GM12864 (cell line): ENCODE results near the gene TNFRSF11A.

ENCODE experiments used
- DNase-seq: peaks from one replicate; pipeline ENCODE4 v3.0.0-alpha.2; 2011; ENCODE audit warnings: low read depth
- H3K4me3 ChIP-seq: 2 replicates; pipeline ENCODE4 v1.5.1; 2011; ENCODE audit warnings: mild to moderate bottlenecking, low read depth, low read length, control low read depth
- TF ChIP-seq, protein P1 (sequence below): IDR thresholded peaks from 2 replicates; pipeline ENCODE4 v1.5.1; 2011; ENCODE audit warnings: low read depth, mild to moderate bottlenecking, moderate library complexity, low read length, control low read depth, inconsistent platforms; ENCODE audit errors: missing control alignments

The TNFRSF11A gene

DNA sequence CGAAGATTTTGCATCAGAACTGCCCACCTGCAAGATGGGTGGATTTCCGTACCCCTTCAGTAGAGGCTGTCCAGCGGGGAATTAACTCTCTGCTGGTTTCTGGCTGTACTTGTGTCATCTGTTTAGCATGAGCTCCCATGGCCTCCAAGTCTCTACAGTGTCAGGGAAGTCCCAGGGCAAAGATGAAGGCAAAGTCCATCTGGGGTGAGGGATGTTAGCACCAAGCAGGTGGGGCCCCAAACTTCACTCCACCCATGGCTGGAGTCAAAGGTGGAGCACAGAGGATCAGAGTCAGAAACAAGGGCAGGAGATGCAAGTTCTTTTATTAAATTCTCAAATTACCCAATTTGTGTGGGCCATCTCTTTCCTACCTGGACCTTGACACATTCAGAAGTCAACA, 78.0 kb downstream of the TNFRSF11A start:
- TF ChIP-seq, protein P1, sequence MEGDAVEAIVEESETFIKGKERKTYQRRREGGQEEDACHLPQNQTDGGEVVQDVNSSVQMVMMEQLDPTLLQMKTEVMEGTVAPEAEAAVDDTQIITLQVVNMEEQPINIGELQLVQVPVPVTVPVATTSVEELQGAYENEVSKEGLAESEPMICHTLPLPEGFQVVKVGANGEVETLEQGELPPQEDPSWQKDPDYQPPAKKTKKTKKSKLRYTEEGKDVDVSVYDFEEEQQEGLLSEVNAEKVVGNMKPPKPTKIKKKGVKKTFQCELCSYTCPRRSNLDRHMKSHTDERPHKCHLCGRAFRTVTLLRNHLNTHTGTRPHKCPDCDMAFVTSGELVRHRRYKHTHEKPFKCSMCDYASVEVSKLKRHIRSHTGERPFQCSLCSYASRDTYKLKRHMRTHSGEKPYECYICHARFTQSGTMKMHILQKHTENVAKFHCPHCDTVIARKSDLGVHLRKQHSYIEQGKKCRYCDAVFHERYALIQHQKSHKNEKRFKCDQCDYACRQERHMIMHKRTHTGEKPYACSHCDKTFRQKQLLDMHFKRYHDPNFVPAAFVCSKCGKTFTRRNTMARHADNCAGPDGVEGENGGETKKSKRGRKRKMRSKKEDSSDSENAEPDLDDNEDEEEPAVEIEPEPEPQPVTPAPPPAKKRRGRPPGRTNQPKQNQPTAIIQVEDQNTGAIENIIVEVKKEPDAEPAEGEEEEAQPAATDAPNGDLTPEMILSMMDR = no peak
- DNase-seq = no peak
- no peak overlapping the region for H3K4me3 ChIP-seq

DNA sequence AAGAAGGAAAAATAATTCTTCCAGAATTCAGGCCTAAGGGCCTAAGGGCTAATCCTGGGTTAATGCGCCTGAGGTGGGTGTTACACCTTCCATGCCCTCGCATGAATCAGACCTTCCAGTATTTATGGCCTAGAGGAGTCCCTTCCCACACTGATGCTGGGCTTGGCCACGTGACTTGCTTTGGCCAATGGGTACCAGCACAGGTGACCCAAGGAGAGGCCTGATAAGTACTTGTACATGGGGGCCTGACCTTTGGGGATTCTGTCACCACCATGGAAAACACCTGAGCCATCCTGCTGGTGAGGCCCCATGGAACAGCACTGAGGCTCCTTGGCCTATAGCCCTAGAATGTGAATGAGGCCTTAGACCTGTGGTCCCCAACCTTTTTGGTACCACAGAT, 79.8 kb downstream of the TNFRSF11A start:
- TF ChIP-seq, protein P1 = no peak
- no peak for DNase-seq
- H3K4me3 ChIP-seq = no peak overlapping the region

DNA sequence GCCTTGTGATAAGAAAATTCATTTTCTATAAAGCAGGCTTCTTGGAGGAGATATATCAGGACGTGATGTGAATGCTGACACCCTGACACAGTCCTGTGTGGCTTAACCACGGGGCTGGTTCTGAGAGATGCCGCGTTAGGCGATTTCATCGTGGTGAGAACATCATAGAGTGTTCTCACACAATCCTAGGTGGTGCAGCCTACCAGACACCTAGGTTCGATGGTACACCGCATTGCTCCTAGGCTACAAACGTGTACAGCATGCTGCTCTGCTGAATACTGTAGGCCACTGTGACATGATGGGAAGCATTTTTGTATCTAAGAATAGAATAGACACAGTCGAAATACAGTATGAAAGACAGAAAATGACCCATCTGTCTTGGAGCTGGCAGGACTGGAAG, 82.5 kb downstream of the TNFRSF11A start:
- TF ChIP-seq, protein P1 = no peak
- DNase-seq = no peak
- no peak overlapping the region for H3K4me3 ChIP-seq

DNA sequence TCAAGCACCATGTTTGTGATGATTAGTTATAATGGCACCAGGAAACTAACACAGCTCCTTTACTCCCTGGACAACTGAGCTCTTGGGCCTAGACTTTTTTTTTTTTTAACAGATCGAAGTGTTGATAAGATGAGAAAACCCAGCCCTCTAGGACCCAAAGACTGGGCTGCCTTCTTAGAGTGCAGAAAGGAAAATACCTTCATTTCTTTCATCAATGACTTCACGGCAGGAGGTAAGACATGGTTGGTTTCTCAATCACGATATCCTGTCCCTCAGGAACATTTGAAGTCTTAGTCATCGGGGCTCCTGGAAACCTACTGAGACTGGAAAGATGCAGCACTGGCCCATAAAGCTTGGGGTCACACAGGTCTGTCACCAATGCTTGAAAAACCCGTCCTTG, 84.7 kb downstream of the TNFRSF11A start:
- H3K4me3 ChIP-seq = no peak overlapping the region
- TF ChIP-seq, protein P1 = no peak
- DNase-seq = no peak

DNA sequence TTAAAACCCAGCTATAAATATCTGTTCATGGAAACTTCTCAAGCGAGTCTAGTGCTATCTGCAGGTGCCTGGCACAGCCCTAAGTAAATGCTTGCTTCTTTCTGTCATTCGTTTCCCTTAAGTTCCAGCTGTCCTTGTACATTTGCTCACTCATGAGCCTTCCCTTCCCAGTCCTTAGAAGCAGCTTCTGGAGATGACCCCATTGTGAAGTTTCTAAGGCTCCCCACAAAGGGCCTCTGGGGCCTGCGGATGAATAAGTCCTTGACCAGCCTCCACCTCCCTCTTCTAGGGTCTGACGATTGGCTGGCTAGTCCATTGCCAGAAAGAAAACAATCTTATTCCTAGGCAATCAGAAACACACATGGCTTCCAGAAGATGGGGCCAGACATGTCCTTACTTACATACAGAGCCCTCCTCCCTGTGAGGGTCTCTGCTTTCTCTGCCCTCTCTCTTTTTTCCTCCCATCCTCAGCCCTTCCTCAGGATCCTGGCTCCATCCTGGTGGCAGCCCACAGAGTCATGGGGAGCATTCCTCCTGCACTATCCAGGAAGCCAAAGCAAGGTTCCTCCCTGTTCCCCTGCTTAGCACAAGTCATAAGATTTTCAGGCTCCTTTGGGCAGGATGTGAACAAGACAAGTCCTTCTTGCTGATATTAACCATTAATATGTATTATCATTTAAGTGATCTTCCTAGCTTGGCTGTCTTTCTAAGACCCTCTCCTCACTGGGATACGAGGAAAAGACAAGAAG, 87.3 kb downstream of the TNFRSF11A start:
- TF ChIP-seq, protein P1 = no peak
- no peak overlapping the region for H3K4me3 ChIP-seq
- DNase-seq = no peak

DNA sequence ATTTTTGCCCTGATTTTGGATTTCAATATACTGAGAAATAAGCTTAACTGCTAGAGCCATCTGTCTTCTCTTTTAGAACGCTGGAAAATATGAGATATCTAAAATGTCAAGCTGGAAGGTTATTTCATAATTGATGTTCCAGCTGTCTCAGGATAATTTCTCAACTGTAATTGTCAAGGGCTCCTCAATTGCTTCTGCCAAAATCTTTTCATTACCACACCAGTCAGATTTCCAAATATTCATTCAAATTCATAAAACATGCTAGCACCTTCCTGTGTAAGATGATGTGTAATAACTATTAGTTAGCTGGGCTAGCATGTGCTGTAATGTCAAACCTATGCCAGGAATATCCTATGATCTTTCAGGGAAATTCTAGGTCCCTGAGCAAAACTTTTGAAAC, 88.1 kb downstream of the TNFRSF11A start:
- no peak for DNase-seq
- TF ChIP-seq, protein P1 = no peak
- no peak overlapping the region for H3K4me3 ChIP-seq

DNA sequence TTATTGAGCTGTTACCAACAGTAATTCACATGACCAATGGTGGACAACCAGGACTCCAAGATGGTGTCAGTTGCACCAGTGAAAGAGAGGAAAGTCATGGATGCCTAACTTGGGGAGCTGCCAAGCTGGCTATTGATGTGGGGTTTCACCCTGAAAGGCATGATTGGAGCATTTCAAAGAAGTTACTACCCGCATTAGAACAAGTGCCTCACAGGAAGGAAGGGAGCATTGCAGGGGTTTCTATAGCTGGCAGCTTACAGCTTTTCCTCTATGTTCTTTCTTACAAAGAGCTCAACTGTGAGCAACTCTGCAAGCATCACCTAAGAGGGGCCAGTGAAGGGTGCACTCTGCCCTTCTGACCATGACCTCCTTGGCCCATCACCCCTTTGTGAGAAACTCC, 93.1 kb downstream of the TNFRSF11A start:
- DNase-seq = no peak
- TF ChIP-seq, protein P1 = no peak
- no peak overlapping the region for H3K4me3 ChIP-seq
